GM12892 (cell line): ENCODE measurements around the gene COX4I1.

ENCODE experiments used
- POLR2A ChIP-seq: IDR thresholded peaks from 2 replicates; pipeline ENCODE4 v1.6.1; 2011; ENCODE audit warnings: low read depth, low read length, control low read depth
- POLR2AphosphoS5 ChIP-seq: IDR thresholded peaks from 2 replicates; pipeline ENCODE4 v1.6.1; 2011; ENCODE audit warnings: low read depth, low read length, control low read depth

DNA sequence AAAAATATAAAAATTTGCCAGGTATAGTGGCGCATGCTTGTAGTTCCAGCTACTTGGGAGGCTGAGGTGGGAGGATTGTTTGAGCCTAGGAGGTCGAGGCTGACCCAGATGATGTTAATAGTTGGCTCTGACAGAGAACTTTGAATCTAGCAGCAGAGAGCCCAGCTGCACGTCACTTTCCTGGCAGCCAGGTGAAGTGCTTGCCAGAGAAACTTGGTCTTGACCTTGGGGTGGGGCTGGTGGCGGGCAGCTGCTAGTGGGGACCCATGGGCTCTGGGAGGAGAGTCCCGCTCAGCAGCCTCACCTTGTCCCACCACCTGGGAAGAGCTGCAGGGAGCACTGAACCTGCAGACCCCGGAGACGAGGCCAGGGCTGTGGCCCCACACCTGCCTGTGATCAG, 45.5 kb upstream of the COX4I1 start:
- TF ChIP-seq POLR2A, result no peak
- TF ChIP-seq POLR2AphosphoS5, result no peak
